Hematopoietic multipotent progenitor cell treated with erythropoietin and hydrocortisone succinate and interleukin-3 and kit ligand, for 4 days (in vitro differentiated cells): ENCODE results near the gene DHRS2.
"Not testable (repeated sequence)": the region's sequence is repeated elsewhere in the genome, so short reads cannot be mapped to it uniquely, and the experiment has no call there.

Experiments
- DNase-seq: peaks from one replicate; pipeline ENCODE4 v3.0.0-alpha.2; 2015

DHRS2 gene

GRCh38 chr14:23650506-23650905 lies 14.3 kb downstream of the DHRS2 start:
- DNase-seq, result no peak

GRCh38 chr14:23653051-23653450 lies 16.9 kb downstream of the DHRS2 start:
- DNase-seq, result no peak

DNA sequence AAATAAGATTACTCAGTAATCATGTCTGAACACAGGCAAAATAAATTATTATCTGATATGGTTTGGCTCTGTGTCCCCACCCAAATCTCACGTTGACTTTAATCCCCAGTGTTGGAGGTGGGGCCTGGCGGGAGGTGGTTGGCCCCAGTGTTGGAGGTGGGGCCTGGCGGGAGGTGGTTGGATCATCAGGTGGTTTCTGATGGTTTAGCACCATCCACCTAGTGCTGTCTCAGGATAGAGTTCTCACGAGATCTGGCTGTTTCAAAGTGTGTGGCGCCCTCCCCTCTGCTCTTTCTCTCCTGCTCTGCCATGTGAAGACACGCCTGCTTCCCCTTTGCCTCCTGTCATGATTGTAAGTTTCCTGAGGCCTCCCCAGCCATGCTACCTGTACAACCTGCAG lies 18.1 kb downstream of the DHRS2 start:
- DNase-seq, result no peak

DNA sequence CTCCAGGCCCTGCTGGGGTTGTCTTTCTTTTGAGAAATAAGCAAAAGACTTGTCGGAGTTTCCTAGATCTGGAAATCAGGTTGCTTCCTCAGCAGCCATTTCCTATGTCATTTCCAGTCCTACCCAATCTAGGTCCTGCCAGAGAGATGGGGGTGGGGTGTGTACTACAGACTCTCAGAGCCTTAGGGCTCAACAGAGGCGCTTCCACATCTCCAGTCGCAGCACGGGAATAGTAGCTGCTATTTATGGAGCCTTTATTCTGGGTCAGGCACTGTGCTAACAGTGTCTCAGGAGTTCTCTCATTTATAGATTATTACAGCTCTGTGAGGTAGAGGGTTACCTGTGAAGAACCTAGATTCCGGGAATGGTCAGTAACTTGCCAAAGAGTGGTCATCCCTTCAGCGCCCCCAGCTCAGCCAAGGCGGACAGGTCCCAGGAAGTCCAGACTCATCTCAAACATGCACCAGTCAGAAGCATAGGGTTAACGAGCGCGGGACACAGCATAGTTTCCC lies 21.9 kb downstream of the DHRS2 start:
- no peak for DNase-seq

- no peak for DNase-seq
Measured at GRCh38 chr14:23660290-23661226, 24.4 kb downstream of the DHRS2 start.

- DNase-seq, result no peak
Measured at GRCh38 chr14:23661542-23661941, 25.4 kb downstream of the DHRS2 start.

GRCh38 chr14:23663127-23663526 lies 27.0 kb downstream of the DHRS2 start:
- DNase-seq, result no peak

DNA sequence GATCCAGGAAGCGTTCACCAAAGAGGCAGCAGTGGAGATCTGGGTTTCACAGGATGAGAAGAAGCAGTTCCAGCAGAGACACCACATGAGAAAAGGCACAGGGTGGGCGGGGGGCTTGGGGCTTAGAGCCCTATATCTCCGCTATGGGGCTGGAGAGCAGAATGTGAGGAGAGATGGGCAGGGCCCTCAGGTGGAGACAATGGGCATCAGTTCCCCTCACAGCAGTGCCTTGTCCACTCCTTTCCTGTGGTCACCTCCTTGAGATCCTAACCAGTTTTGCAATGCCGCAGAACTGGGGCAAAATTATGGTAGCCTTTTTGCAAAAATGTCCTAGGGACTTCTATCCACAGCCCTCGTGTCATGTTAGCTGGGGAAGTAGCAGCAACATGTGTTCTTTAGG lies 27.5 kb downstream of the DHRS2 start:
- no peak for DNase-seq

GRCh38 chr14:23664207-23664885 lies 28.2 kb downstream of the DHRS2 start:
- no peak for DNase-seq

DNA sequence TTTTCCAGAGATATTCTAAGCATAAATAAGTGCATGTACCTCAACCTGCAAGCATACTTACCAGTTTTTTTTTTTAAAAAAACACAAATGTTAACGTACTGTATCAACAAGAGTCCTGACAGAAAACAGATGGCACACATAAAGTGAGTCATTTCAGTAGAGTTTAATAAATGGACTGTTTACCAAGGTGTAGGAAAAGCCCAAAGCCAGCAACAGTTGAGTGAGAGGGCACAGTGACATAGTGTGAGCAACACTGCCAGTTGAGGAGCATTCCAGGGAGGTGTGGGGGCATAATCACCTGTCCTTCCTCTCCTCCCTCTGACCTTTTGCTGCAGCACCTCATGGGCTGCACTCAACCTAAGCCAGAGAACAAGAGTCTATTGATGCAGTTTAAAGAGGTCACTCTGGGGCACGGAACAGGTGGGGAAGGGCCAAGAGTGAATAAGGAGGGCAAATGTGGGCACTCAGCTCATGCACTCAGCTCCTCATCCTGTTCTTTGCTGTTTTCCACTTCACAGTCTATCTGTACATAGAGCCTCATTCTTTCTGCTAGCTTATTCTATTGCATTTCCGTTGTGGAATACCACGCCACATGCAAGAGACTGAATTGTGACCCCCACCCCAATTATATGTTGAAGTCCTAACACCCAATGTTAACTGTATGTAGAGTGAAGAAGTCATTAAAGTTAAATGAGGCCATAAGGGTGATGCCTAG lies 29.3 kb downstream of the DHRS2 start:
- no peak for DNase-seq

GRCh38 chr14:23667134-23667533 lies 31.0 kb downstream of the DHRS2 start:
- no peak for DNase-seq

DNA sequence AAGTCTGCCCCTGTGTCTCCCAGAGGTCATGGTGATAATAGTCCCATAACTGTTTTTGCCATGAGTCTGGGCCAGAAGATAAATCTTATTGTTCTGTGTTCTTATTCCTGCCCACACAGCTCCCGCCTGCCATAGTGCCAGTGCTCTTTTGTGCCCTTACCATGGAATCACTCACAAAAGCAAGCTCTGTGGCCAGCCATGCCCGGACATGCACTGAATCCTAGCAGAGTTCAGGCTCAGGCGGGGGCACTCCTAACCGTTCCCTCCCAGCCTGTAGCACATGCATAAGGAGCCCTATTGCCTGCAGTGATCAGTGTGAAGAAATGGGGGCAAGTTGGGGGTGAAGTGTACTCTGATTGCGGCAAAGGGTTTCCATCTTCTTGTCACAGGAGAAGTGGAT lies 33.3 kb downstream of the DHRS2 start:
- DNase-seq, result no peak

DNA sequence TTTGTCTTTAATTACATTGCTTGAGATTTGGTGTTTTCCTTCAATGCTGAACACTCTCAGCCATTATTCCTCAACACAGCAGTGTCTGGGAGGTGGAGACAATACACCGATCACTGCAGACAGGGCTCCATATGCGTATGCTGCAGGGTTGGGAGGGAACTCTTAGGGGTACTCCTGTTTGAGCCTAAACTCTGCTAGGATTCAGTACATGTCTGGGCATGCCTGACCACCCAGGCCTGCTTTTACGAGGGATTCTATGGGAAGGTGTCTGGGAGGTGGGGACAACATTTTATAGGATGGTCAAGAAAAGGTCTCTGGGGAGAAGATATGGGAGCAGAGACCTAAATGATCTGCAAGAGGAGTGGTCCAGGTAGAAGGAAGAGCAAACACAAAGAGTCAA lies 34.3 kb downstream of the DHRS2 start:
- DNase-seq, result no peak

DNA sequence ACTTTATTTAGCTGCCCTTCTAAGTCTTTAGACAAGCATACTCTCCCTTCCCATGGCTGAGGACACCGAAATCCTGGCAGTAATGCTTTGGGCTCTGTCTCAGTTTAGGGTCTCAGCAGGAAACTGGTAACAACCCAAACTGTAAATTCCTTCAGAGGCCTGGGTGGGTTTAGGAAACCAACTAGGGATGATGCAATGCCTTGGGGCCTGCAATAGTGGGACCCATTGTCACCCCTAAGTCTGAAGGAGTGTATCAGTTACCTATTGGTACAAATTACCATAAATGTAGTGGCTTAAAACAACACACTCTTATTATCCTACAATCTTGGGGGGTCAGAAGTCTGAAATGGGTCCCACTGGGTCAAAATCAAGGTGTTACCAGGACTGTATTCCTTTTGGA lies 36.0 kb downstream of the DHRS2 start:
- DNase-seq, result no peak

DNA sequence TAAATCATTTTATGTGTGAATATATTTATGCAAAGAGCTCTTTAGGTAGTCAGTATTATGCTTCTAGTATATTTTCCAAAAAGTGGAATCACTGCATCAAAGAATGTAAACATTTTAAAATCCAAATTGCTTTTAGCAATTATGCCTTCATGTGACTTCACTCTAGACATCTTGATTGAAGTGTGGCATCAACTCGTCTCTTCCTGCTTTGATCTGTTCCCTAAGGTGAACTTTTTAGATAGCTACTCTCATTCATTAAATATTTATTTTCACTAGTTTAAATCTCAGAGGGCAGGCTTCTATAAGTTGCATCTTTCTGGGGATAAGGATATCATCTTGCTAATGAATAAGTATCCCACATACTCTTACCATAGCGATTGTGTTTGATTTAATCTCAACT lies 39.2 kb downstream of the DHRS2 start:
- DNase-seq, result no peak

GRCh38 chr14:23675906-23676305 lies 39.7 kb downstream of the DHRS2 start:
- no peak for DNase-seq

GRCh38 chr14:23681337-23681736 lies 45.2 kb downstream of the DHRS2 start:
- DNase-seq, result no peak

- DNase-seq, result not testable (repeated sequence)
Measured at GRCh38 chr14:23689709-23690514, 53.7 kb downstream of the DHRS2 start.

DNA sequence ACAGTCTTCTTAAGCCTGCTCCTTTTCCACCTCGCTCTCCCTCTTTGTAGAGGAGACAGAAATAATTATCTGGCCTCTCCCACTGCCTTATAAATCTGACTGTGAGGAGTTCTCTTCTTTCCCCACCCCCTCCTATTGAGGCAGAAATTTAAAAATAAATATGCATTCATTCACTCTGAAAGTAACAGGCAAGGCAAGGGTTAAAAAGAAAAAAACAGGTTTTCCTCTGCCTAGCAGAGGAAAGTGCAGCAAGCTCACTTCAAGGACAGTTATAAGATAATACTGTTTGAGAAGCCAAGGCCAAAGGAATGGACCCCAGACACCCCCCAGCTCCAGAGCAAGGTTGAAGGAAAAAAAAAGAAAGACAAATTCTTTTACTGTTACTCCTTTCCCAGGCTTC lies 56.3 kb downstream of the DHRS2 start:
- DNase-seq, result no peak

- DNase-seq, result no peak
Measured at GRCh38 chr14:23693252-23693775, 57.1 kb downstream of the DHRS2 start.

DNA sequence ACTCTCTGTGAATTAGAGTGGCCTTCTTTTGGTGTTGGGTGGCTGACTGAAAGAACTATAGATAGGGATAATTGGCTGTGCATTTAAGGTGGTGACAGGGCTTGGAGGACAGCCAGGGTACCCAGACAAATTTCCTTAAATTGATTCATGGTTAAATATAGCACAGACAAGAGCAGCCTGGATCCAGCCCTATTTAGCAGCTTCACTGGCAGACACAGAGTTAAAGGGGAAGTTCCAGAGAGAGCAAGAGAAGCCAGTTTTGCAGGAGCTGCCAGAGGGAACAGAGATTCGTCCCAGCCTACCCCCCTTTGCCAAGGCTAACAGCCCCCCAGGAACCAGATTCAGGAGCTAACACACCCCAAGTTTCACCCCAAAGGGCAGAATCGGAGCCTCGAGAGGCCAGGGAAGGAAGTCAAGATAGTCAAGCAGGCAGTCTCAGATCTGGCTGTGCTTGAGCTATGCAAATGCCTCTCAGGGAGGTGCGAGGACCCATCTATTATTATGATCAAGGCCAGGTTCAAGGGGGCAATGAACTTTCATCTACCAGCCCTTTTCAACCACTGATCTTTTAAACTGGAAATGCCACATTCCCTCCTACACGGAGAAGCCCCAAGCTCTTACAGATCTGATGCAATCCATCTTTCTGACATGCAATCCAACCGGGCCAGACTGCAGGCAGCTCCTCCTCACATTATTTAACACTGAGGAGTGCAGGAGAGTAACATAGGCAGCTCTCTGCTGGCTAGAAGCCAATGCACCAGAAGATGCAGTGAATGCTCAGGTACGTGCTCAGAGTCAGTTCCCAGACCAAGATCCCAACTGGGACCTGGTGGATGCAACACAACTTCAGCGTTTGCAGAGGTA lies 58.2 kb downstream of the DHRS2 start:
- DNase-seq, result peak; percentile 27
